Activated CD4-positive, alpha-beta memory T cell treated with anti-CD3 and anti-CD28 coated beads for 36 hours (primary cell): ENCODE data around the gene DTHD1. TPM values are rescaled to one million over a fixed set of nuclear protein-coding genes. Genes with fewer than 3 reads are reported as not detected.

ENCODE experiments used
- CTCF ChIA-PET: fragments of 350-600 bp; sonication (Branson Sonifier 250); formaldehyde crosslinking; loops from one replicate; lab custom pipeline; 2021; ENCODE audit warnings: antibody characterized with exemption, inconsistent platforms; lab: Charles Lee
- POLR2A ChIA-PET: fragments of 350-600 bp; sonication (Branson Sonifier 250); formaldehyde crosslinking; loops from one replicate; lab custom pipeline; 2021; ENCODE audit warnings: antibody characterized with exemption; lab: Charles Lee
- DNase-seq: peaks from one replicate; pipeline ENCODE4 v3.0.0-alpha.2; 2020
- H3K27ac Mint-ChIP-seq: one replicate; pipeline ENCODE4 v1.8.0; 2021; ENCODE audit warnings: mixed read lengths
- H3K27me3 Mint-ChIP-seq: one replicate; pipeline ENCODE4 v1.8.0; 2021; ENCODE audit warnings: mixed read lengths
- H3K36me3 Mint-ChIP-seq: one replicate; pipeline ENCODE4 v1.8.0; 2021; ENCODE audit warnings: mixed read lengths
- H3K4me1 Mint-ChIP-seq: one replicate; pipeline ENCODE4 v1.8.0; 2021; ENCODE audit warnings: low read depth, mixed read lengths
- H3K4me3 Mint-ChIP-seq: one replicate; pipeline ENCODE4 v1.8.0; 2021; ENCODE audit warnings: mild to moderate bottlenecking, mixed read lengths
- H3K9me3 Mint-ChIP-seq: one replicate; pipeline ENCODE4 v1.8.0; 2021; ENCODE audit warnings: mixed read lengths
- intact Hi-C: fragments of 100-400 bp; cut with micrococcal nuclease; formaldehyde crosslinking; loops from one replicate; pipeline ENCODE4 v1.15.1; 2023
- total RNA-seq, 2 experiments: library from RNA; stranded (reverse); gene quantifications; one replicate each; pipeline ENCODE4 v1.2.3, GENCODE V29; 2021

Gene DTHD1
- total RNA-seq: 1 to 10 TPM; 3.1 to 3.8 TPM

DNA sequence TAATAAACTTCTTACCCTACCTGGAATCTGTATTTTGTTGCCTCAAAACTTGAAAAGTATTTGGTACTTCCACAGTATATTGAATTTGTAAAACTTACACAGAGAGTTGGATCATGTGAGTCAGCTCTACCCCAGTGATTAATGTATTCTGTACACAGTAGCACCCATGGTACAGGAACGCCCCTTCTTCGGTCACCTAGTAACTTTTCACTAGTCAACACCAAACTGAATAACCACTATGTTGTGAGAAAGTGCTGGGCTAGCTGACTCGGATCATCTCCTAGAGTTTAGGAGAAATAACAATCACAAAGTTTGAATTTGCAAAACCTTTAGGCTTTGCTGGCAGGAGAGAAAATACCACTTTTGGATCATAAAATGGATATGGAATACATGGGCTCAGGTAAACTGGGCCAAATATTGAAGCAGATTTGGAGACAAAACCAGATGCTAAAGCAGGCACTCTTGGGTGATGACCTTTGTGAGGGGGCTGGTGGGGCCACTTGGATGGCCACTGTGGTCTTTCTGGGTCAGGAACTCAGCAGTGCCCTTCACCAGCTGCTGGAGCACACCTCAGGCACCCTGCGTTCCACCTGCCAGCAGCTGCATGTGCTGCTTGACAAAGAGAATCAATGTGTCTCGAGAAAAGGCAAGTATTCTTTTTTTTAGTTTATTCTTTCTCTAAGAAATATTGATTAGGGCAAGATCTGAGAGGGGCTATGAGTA lies at the start of gene DTHD1:
DTHD1 (plus strand) TSS at position 233 of the 723 bp plus-strand sequence; CDS start at position 376, 143 bp downstream.
- Mint-ChIP-seq H3K27ac (peak within 1 kb of the TSS; percentile 47), H3K4me3 (peak within 1 kb of the TSS; percentile 49), H3K36me3 (no peaks in the 10 kb centered on the region), H3K27me3 (no peaks in the 10 kb centered on the region), H3K4me1 (peaks cover 79% of the 10 kb centered on the region), H3K9me3 (no peaks in the 10 kb centered on the region)
- ChIA-PET POLR2A (interaction anchor here (1.0 to 2.2 kb wide), 7 partner anchors 14 to 67 kb away, joined by 3 to 12 read pairs (median 4); partner anchors contain the start of gene ARAP2), CTCF (interaction anchor here (0.9 to 2.1 kb wide), 3 partner anchors 10 to 37 kb away, joined by 3 to 4 read pairs (median 3); partner anchors contain the start of gene ARAP2)
- intact Hi-C loops: loop anchor here (1.0 kb wide), 1 partner anchor 35 kb away; no protein-coding TSS in a partner anchor
- DNase-seq: peak; percentile 71

DNA sequence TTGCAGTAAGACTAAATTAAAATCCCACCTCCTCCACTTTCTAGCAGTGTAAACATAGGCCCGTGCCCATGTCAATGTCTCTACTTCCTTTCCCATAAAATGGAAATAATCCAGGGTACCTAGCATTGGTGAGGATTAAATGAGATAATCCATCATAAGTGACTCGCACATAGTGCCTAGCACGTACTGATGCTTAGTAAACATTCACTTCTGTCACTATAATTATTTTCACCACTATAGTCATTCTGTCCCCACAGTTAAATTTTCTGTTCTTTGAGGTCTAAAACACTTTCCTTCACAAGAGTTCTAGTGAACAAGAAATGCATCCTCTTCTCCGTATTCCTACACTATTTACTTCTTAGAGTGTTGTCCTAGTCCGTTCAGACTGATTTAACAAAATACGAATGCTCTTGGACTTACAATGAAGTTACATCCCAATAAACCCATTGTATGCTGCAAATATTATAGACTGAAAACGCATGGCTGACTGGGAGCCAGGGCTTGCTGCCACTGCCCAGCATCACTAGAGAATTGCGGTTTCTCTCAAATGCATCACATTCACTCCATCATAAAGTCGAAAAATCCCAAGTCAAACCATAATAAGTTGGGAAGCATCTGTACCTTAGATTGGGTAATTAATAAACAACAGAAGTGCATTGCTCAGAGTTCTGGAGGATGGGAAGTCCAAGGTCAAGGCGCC lies 47.7 kb upstream of the DTHD1 start:
- Mint-ChIP-seq H3K27me3 (no peaks in the 10 kb centered on the region), H3K9me3 (peaks cover 25% of the 10 kb centered on the region), H3K36me3 (peaks cover 57% of the 10 kb centered on the region), H3K4me3 (no peak overlapping the region), H3K4me1 (peaks cover 85% of the 10 kb centered on the region), H3K27ac (no peak overlapping the region)
- ChIA-PET CTCF (interaction anchor here (0.8 kb wide), 1 partner anchor 25 kb away, joined by 3 read pairs; no protein-coding TSS in a partner anchor), POLR2A (interaction anchor here (1.0 to 1.2 kb wide), 2 partner anchors 9 to 53 kb away, joined by 3 read pairs; no protein-coding TSS in a partner anchor)
- intact Hi-C loops: loop anchor here (1.0 kb wide), 1 partner anchor 8 kb away; no protein-coding TSS in a partner anchor
- no peak for DNase-seq

DNA sequence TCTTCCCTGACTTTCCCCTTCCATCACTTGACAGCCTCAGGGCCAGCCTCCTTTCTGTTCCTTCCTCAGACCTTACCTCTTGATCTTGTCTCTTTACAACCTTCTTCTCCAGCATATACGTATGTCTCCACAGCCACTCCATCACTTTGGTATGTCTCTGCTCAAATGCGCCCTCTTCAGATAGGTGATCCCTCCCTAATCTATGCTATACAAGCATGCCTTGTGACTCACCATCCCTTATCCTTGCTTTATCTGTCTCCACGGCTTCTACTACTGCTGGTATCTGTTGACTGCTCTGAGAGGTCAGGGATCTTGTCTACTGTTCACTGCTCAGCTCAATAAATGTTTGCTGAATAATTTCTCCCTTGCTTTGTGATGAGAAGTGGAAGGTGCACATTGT lies 46.1 kb upstream of the DTHD1 start:
- Mint-ChIP-seq H3K4me3 (no peak overlapping the region), H3K27ac (no peak overlapping the region), H3K9me3 (peaks cover 25% of the 10 kb centered on the region), H3K36me3 (peaks cover 65% of the 10 kb centered on the region), H3K27me3 (no peaks in the 10 kb centered on the region), H3K4me1 (peaks cover 85% of the 10 kb centered on the region)
- CTCF ChIA-PET: no interaction called here
- POLR2A ChIA-PET: interaction anchor here (1.5 kb wide), 1 partner anchor 9 kb away, joined by 4 read pairs; the partner anchor contains the start of gene ARAP2
- no peak for DNase-seq
- intact Hi-C loops: no loop called here

DNA sequence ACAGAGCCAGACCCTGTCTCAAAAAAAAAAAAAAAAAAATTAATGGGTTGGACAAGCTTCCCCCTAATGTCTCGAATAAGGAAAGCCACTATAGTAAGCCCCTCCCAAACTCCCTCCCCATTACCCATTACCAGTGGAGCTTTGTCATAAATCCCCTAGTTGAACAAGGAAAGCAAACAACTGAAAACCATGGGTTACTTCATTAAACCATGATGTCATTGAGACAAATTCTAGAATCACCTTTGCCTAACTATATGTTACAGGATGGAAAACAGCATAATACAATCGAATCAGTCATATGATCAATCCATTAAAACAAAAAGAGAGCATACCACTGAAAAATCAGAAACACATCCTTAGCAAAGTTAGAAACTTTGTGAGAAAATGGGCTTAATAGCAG lies 45.3 kb upstream of the DTHD1 start:
- Mint-ChIP-seq H3K27ac (no peak overlapping the region), H3K4me1 (peaks cover 86% of the 10 kb centered on the region), H3K36me3 (peaks cover 65% of the 10 kb centered on the region), H3K27me3 (no peaks in the 10 kb centered on the region), H3K9me3 (peaks cover 25% of the 10 kb centered on the region), H3K4me3 (no peak overlapping the region)
- ChIA-PET POLR2A (interaction anchor here (1.5 kb wide), 1 partner anchor 8 kb away, joined by 4 read pairs; the partner anchor contains the start of gene ARAP2), CTCF (interaction anchor here (0.7 kb wide), 1 partner anchor 10 kb away, joined by 3 read pairs; no protein-coding TSS in a partner anchor)
- DNase-seq: no peak
- intact Hi-C loops: no loop called here

DNA sequence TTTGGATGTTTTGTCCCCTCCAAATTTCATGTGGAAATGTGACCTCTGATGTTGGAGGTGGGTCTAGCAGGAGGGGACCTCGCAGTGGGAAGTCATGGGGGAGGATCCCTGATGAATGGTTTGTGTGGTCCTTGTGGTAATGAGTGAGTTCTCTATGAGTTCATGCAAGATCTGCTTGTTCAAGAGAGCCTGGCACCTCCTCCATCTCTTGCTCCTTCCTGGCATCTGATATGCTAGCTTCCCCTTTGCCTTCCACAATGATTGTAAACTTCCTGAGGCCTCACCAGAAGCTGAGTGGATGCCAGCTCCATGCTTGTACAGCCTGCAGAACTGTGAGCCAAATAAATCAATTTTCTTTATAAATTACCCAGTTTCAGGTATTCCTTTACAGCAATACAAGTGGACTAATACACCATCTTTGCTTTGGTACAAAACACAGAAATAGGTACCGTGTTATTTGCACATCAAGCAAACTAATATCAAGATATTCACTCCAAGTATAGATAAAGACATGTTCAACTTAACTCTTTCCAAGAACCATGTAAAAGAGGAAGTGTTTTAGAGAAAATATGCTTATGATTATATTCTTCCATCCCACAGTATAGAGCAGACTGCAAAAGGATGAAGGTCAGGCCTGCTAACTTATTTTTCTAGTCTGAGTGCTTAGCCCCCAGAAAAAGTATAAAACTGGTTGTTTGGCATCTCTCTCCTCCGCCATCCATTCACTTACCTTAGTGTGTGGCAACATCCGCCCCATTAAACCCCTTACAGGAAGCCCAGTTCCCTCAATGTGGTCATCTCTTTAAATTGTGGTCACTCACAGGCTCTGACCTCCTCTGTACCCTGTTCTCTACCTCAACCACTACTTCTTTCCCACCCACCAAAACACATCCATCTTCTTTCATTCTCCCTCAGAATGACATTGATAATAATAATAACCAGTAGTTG lies 43.8 kb upstream of the DTHD1 start:
- Mint-ChIP-seq H3K27ac (peak overlapping the region; percentile 8), H3K9me3 (peaks cover 20% of the 10 kb centered on the region), H3K4me1 (peaks cover 84% of the 10 kb centered on the region), H3K27me3 (no peaks in the 10 kb centered on the region), H3K36me3 (peaks cover 65% of the 10 kb centered on the region), H3K4me3 (peak overlapping the region; percentile 1)
- CTCF ChIA-PET: interaction anchor here (0.9 kb wide), 1 partner anchor 10 kb away, joined by 3 read pairs; no protein-coding TSS in a partner anchor
- no peak for DNase-seq
- intact Hi-C loops: no loop called here
- POLR2A ChIA-PET: no interaction called here

DNA sequence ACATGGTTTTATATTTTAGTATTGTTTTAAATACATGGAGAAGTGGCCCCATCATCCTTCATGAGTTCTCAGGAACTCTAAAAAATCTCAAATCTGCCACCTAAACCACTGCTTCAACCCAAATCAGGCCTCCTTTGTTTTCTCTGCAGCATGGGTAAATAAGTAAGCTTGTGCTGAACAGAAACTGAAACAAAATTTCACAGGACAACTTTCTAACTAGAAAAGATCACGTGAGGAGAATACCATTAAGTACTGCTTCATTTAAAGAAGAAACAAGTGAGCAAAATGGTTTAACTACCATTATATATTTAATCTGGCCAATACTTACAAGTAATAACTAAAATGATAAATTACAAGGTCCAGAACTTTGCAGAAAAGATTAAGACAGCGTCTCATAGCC lies 39.6 kb upstream of the DTHD1 start:
- no peak for DNase-seq
- Mint-ChIP-seq H3K27ac (peak overlapping the region; percentile 74), H3K4me3 (peak overlapping the region; percentile 97), H3K4me1 (peaks cover 59% of the 10 kb centered on the region), H3K27me3 (no peaks in the 10 kb centered on the region), H3K9me3 (peaks cover 10% of the 10 kb centered on the region), H3K36me3 (peaks cover 47% of the 10 kb centered on the region)
- POLR2A ChIA-PET: interaction anchor here (0.6 to 4.5 kb wide), 4 partner anchors 13 to 177 kb away, joined by 3 to 41 read pairs (median 18); no protein-coding TSS in a partner anchor
- CTCF ChIA-PET: interaction anchor here (1.0 to 3.5 kb wide), 2 partner anchors 33 to 158 kb away, joined by 3 to 15 read pairs; no protein-coding TSS in a partner anchor
- intact Hi-C loops: loop anchor here (1.0 to 10.0 kb wide), 5 partner anchors 8 to 313 kb away; no protein-coding TSS in a partner anchor

DNA sequence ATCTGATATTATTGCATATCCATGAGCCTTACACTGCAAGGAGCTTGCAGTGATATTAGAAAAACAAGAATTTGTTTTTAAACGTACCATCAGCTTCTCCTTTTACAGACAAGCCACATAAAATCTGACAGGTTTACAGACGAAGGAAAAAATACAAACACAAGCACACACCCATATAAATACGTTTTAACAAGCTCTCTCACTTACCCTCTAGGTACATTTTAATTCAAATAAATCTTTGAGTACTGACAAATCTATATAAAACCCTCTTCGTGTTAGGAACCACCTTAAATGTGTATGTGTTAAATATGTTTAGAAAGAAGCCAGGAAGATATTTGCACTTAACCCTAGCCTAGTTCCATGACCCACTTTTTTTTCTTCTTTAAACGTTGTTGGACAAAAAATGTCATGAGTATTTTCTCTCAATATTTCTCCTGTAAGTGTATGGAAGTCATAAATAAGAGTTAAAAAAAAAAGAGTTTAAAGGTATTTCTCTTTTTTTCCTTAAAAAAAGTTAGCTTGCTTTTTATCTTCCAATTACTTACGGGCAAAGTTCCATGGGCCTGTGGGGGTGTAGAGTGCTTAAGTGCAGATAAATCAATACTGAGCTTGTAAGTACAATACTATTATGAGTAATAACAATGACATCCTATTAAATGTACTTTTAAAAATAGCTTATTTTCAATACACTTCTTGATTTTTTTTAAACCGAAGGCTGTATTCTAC lies 38.6 kb upstream of the DTHD1 start:
- Mint-ChIP-seq H3K4me3 (peak overlapping the region; percentile 97), H3K36me3 (peaks cover 38% of the 10 kb centered on the region), H3K27me3 (no peaks in the 10 kb centered on the region), H3K9me3 (peaks cover 4% of the 10 kb centered on the region), H3K27ac (peak overlapping the region; percentile 94), H3K4me1 (peaks cover 52% of the 10 kb centered on the region)
- DNase-seq: no peak
- CTCF ChIA-PET: interaction anchor here (0.6 to 4.0 kb wide), 14 partner anchors 8 to 157 kb away, joined by 3 to 25 read pairs (median 4); no protein-coding TSS in a partner anchor
- POLR2A ChIA-PET: interaction anchor here (0.6 to 4.5 kb wide), 13 partner anchors 10 to 106 kb away, joined by 3 to 41 read pairs (median 7); no protein-coding TSS in a partner anchor
- intact Hi-C loops: loop anchor here (1.0 to 10.0 kb wide), 4 partner anchors 32 to 312 kb away; no protein-coding TSS in a partner anchor

DNA sequence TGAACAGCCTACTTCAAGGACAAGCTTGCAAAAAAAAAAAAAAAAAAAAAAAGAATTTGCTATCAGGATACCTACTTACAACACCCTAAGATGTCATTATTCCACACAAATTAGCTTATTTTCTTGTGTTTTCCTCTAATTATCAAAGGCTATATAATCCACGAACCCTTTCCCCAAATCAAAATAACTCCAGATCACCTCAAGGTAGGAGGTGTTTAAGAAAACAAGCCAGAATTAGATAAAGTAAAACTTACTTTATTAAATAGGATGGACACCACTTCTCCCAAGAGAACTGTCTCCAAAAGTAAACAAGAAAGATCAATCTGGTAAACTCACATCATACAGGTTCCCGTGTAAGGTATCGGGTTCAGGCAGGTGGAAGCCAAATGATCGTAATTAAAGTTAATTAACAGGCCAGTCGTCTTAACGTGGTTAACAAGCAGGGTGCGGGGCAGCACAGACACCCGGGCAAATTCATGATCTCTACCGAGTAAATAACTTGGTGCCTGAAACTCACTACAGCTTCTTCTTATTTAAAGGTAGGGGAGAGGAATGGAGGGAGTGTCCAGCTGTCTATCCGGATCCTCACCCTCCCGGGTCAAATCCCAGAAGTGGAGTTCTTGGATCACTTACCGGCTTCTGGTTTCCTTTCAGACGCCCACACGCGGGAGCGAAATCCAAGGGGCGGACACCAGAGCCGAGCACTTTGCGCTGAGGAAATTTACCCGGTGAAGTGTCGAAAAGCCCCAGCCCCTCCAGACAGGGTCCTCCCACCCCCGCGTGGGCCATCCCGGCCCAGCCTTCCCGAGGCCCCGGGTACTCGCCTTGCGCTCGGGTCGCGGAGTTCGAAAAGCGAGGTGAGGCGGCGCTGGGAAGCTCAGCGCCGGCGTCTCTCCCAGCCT lies 37.8 kb upstream of the DTHD1 start:
- peak overlapping the region; percentile 94 for H3K27ac Mint-ChIP-seq
- peaks cover 44% of the 10 kb centered on the region for H3K4me1 Mint-ChIP-seq
- intact Hi-C loops: loop anchor here (1.0 to 10.0 kb wide), 7 partner anchors 12 to 311 kb away; no protein-coding TSS in a partner anchor
- POLR2A ChIA-PET: interaction anchor here (0.7 to 4.5 kb wide), 23 partner anchors 8 to 1443 kb away, joined by 3 to 41 read pairs (median 5); no protein-coding TSS in a partner anchor
- no peaks in the 10 kb centered on the region for H3K9me3 Mint-ChIP-seq
- H3K27me3 Mint-ChIP-seq: no peaks in the 10 kb centered on the region
- CTCF ChIA-PET: interaction anchor here (0.8 to 4.0 kb wide), 23 partner anchors 9 to 156 kb away, joined by 3 to 25 read pairs (median 4); no protein-coding TSS in a partner anchor
- H3K4me3 Mint-ChIP-seq: peak overlapping the region; percentile 97
- DNase-seq: peak; percentile 74
- peaks cover 30% of the 10 kb centered on the region for H3K36me3 Mint-ChIP-seq
